ENCODE results near the gene TBC1D30.

DNA sequence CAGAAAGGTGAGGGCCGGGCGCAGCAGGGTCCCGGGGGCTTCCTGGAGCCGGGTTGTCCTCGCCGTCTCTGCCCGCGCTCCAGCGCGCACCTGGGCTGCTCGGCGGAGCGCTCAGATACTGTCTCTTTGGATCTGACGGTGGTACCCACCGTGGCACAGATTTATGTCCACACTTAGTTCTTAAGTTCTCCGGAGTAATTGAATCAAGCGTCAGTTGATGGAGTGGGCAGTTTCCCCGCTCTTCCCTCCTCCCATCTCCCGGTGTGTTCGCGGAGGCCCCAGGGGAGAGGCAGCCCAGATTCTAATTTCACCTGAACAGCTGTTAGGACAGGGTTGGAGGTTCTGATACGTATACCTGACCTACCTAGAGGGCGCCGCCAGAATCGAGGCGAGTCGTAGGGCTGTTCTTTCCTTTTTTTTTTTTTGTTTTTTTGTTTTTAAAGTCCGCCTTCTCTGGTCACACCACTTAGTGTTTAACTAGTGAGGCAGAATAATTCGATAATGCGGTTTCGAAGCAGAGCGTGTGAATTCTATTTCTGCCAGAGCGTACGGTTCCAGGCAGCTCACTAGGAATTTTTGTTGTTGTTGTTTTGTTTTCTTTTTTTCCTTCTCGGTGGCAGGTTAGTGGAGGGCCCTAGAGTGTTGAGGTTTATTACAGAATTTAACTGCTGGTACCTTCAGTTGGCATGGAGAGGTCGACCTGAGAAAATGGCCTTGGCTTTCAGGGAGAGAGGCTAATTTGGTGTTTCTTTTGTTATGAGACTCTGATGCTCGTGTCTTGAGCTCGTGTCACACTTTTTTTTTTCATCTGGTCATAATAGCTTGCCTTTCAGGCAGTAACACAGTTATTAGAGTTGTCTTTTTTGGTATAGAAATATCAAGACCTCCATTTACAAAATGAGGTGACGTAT is 42.9 kb upstream of the TBC1D30 start:
- TF ChIP-seq, protein P1, sequence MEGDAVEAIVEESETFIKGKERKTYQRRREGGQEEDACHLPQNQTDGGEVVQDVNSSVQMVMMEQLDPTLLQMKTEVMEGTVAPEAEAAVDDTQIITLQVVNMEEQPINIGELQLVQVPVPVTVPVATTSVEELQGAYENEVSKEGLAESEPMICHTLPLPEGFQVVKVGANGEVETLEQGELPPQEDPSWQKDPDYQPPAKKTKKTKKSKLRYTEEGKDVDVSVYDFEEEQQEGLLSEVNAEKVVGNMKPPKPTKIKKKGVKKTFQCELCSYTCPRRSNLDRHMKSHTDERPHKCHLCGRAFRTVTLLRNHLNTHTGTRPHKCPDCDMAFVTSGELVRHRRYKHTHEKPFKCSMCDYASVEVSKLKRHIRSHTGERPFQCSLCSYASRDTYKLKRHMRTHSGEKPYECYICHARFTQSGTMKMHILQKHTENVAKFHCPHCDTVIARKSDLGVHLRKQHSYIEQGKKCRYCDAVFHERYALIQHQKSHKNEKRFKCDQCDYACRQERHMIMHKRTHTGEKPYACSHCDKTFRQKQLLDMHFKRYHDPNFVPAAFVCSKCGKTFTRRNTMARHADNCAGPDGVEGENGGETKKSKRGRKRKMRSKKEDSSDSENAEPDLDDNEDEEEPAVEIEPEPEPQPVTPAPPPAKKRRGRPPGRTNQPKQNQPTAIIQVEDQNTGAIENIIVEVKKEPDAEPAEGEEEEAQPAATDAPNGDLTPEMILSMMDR (IDR thresholded peaks at IDR 0.05) = no peak
- TF ChIP-seq POLR2A (IDR thresholded peaks at IDR 0.05) (no peak), EP300 (IDR thresholded peaks at IDR 0.05) (no peak)
